Pancreas (tissue), 10 donors: Measurements from ENCODE around the gene DNTT. TPM values are rescaled to one million over a fixed set of nuclear protein-coding genes. Genes with fewer than 3 reads are reported as not detected.

Source experiments
- ATAC-seq, 4 donors: fragments of 200-7000 bp; cut with Tn5 transposase; one replicate each; pipeline versions ENCODE4 v1.8.0 to v1.9.1; 2020; ENCODE audit warnings: mild to moderate bottlenecking in 4 of 4, moderate library complexity in 4 of 4
- DNase-seq, 6 donors: peaks; one replicate each; pipeline ENCODE4 v3.0.0-alpha.2; 2020
- FAIRE-seq: peaks from 2 replicates; lab custom pipeline; 2012; peaks lifted over from hg19 to GRCh38; lab: Jason Lieb, UNC
- H3K27ac ChIP-seq, 4 donors: fragments of 200-600 bp; sonication (generic); 1 replicate in 3 of 4; 2 replicates in 1 of 4; pipeline versions ENCODE4 v1.5.0 to v1.8.0; 2020
- H3K27me3 ChIP-seq, 4 donors: fragments of 200-600 bp; one replicate each; pipeline ENCODE4 v1.8.0; 2021
- H3K36me3 ChIP-seq, 3 donors: fragments of 200-600 bp; sonication (generic) in 1 of 3; one replicate each; pipeline versions ENCODE4 v1.5.0 to v1.8.0; 2020 to 2021
- H3K4me1 ChIP-seq, 3 donors: fragments of 200-600 bp; one replicate each; pipeline ENCODE4 v1.8.0; 2021
- H3K4me3 ChIP-seq, 4 donors: fragments of 200-600 bp; sonication (generic) in 2 of 4; one replicate each; pipeline versions ENCODE4 v1.5.0 to v1.8.0; 2020 to 2021
- H3K9me3 ChIP-seq, 4 donors: fragments of 200-600 bp; one replicate each; pipeline ENCODE4 v1.8.0; 2021
- WGBS, 2 donors: extraction: QIAGEN DNeasy Blood & Tissue Kit; methylation state at CpG; one replicate each; pipeline ENCODE4 v1.1.7; 2013; 5-methylcytosine and 5-hydroxymethylcytosine counted together
- intact Hi-C, 3 donors: fragments of 100-400 bp; cut with DNase I; formaldehyde crosslinking; loops; one replicate each; pipeline versions ENCODE4 v1.11.1 to v1.14.2; 2022
- polyA plus RNA-seq, 2 donors: library from polyadenylated mRNA; stranded (reverse); fragments of 200-250 nt; gene quantifications; one replicate each; pipeline ENCODE4 v1.2.3, GENCODE V29; 2013
- total RNA-seq, 6 donors: library from RNA; stranded (reverse); fragmentation: NEBNext Ultra II Directional in 4 of 6; extraction: Animal tissue kit (Norgen Biotek cat#: 25700) in 4 of 6; gene quantifications; one replicate each; pipeline versions ENCODE4 v1.2.1 to v1.2.4, GENCODE V29; 2021 to 2023
- TF ChIP-seq, protein P1 (sequence below), 4 donors: fragments of 200-600 bp; sonication (generic) in 3 of 4; IDR thresholded peaks; one replicate each; pipeline versions ENCODE4 v1.5.0 to v1.8.0; 2021; ENCODE audit warnings: antibody characterized with exemption in 4 of 4
- donor health status: healthy with polysubstance abuse.
- donor health status: DM: no; HTN: no; CAD: no; lungs with moderate emphysema.
- donor health status: DM: no; HTN: no; CAD: no.
- donor health status: control.
- donor health status: control.
- donor health status: Bipolar disorder and iron deficiency.
- donor health status: DM: yes; HTN: yes; CAD: no.
- donor health status: DM: no; HTN: no; CAD: no.
- donor health status: DM: no; HTN: no; CAD: no.
- donor health status: DM: yes; HTN: yes; CAD: no.

The DNTT gene
- total and polyA plus RNA-seq, 8 donors = 0.12 TPM; not detected in 7

DNA sequence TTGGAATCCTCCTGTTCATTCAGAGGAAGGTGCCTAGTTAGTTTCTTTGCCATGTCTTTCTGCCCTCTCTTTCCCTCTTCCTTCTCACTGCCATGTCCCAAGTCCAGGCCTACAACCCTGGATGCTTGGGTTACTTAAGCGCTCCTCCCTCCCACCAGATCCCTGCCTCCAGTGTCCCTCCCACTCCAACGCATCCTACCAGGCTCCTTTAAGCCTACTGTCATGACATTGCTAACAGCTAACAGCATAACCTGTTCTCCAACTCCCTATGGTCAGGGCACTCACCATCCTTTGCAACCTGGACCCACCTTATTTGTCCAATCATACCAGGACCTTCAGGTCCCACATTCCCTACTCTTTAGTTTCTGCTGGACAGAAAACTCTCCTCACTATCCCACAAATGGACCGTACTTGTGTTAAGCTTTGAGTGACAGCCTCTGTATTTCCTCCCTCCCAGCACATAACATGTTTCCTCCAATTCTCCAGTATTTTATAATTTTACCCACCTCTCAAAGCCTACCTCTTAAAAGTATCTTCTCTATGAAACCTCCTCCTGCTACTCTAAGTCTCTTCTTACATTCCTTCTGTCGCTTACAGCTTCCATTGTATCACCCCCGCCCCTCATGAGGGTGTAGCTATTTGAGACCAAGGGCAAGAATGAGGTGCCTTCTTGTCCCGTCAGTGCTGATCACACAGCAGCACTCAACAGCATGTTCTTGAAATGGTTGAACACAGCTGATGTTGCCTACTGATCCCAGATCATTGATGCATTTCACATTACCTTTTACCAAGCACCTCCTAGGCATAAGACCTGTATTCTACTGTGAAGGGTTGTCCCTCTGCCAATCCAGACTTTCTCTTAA lies 34.6 kb upstream of the DNTT start:
- WGBS, 2 donors = 47 to 48% methylated on average over 6 of the region's 6 CpGs
- Histone ChIP-seq H3K4me1 (peaks cover 27 to 43% (median 42%) of the 10 kb centered on the region in 3 donors), H3K27ac (peak overlapping the region in 3 of 4 donors; percentile 25 to 95 (median 84)), H3K36me3 (no peaks in the 10 kb centered on the region), H3K27me3 (no peaks in the 10 kb centered on the region), H3K9me3 (no peaks in the 10 kb centered on the region), H3K4me3 (peak overlapping the region in 3 of 4 donors; percentile 29 to 45 (median 39))
- ATAC-seq (peak in 2 of 4 donors; percentile 2 to 3), FAIRE-seq (no peak), DNase-seq (no peak)
- TF ChIP-seq, protein P1, sequence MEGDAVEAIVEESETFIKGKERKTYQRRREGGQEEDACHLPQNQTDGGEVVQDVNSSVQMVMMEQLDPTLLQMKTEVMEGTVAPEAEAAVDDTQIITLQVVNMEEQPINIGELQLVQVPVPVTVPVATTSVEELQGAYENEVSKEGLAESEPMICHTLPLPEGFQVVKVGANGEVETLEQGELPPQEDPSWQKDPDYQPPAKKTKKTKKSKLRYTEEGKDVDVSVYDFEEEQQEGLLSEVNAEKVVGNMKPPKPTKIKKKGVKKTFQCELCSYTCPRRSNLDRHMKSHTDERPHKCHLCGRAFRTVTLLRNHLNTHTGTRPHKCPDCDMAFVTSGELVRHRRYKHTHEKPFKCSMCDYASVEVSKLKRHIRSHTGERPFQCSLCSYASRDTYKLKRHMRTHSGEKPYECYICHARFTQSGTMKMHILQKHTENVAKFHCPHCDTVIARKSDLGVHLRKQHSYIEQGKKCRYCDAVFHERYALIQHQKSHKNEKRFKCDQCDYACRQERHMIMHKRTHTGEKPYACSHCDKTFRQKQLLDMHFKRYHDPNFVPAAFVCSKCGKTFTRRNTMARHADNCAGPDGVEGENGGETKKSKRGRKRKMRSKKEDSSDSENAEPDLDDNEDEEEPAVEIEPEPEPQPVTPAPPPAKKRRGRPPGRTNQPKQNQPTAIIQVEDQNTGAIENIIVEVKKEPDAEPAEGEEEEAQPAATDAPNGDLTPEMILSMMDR (IDR thresholded peaks at IDR 0.05) = no peak
- intact Hi-C loops = no loop called here

DNA sequence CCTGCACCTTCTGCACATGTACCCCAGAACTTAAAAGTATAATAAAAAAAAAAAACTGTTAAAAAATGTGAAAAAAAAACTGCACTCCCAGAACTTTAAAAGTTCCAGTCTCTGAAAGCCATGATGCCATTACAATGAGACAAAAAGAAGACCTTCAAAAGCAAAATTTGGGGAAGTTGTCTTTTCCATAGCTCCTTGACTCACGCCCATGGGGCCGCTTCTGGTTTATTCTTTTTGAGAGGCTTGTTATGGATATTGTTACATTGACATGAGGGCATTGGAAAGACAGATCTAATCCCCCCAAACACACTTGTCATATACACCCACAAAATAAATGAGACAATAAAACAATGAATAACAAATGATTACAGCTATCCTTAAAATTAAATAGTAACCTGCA lies 33.7 kb upstream of the DNTT start:
- FAIRE-seq = no peak
- WGBS, 2 donors = 24 to 30% methylated on average over 2 of the region's 2 CpGs
- ATAC-seq = peak in 2 of 4 donors; percentile 5 to 7
- TF ChIP-seq, protein P1 (IDR thresholded peaks at IDR 0.05) = no peak
- Histone ChIP-seq H3K4me1 (peaks cover 33 to 45% (median 42%) of the 10 kb centered on the region in 3 donors), H3K27ac (peak overlapping the region; percentile 53 to 95 (median 76)), H3K36me3 (no peaks in the 10 kb centered on the region), H3K4me3 (peak overlapping the region; percentile 5 to 45 (median 34)), H3K27me3 (no peaks in the 10 kb centered on the region), H3K9me3 (no peaks in the 10 kb centered on the region)
- no peak for DNase-seq
- intact Hi-C loops = no loop called here

DNA sequence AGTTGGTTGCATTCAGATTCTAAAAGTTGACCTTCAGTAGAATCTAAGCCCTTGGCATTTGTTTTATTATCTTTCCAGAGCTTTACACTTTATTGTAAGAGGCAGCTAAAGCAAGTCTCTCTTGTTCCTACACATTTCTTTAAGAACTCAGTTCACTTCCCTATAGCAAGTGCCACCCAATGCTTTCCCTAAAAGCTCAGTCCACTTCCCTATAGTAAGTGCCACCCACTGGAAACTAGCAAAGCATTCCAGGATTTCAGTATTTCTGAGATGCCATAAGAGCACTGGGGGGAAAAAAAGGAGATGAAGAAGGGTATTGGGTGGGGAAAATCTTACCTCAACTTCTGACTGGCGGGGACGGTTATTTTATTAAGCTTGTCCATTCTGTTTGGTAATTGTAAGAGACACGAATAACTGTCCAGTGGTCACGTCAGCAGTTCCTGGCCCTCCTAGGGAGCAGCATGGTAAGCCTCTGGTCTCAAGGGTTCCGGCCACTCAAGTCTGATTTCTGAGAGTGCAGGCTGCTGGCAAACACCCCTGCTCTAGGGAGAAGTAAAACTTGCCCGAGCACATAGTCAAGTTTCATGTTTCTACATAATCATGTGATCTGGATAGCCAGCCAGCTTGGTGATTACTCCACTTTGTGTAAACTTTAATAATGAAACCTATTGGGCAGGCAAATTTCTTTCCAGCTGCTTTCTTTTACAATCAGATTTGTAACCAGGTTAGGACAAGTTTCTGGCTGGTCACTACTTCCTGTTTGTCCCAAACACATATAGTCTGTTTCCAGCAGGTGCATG lies 33.0 kb upstream of the DNTT start, which contains the start of gene BLNK:
TSS of gene BLNK (minus strand) at position 554 of the 800 bp plus-strand sequence. CDS start at position 383, 171 bp downstream.
- no peaks in the 10 kb centered on the region for H3K27me3 ChIP-seq
- FAIRE-seq (peak; percentile 83), DNase-seq (peak; percentile 70 to 91 (median 80)), ATAC-seq (peak; percentile 85 to 95 (median 92))
- no peaks in the 10 kb centered on the region for H3K9me3 ChIP-seq
- TF ChIP-seq, protein P1 (IDR thresholded peaks at IDR 0.05) = no peak
- no peaks in the 10 kb centered on the region for H3K36me3 ChIP-seq
- H3K4me1 ChIP-seq = peaks cover 35 to 49% (median 44%) of the 10 kb centered on the region in 3 donors
- peak within 1 kb of the TSS; percentile 53 to 95 (median 76) for H3K27ac ChIP-seq
- 8 to 10% methylated on average over 6 of the region's 6 CpGs for WGBS, 2 donors
- intact Hi-C loops = no loop called here
- H3K4me3 ChIP-seq = peak within 1 kb of the TSS; percentile 5 to 45 (median 34)

DNA sequence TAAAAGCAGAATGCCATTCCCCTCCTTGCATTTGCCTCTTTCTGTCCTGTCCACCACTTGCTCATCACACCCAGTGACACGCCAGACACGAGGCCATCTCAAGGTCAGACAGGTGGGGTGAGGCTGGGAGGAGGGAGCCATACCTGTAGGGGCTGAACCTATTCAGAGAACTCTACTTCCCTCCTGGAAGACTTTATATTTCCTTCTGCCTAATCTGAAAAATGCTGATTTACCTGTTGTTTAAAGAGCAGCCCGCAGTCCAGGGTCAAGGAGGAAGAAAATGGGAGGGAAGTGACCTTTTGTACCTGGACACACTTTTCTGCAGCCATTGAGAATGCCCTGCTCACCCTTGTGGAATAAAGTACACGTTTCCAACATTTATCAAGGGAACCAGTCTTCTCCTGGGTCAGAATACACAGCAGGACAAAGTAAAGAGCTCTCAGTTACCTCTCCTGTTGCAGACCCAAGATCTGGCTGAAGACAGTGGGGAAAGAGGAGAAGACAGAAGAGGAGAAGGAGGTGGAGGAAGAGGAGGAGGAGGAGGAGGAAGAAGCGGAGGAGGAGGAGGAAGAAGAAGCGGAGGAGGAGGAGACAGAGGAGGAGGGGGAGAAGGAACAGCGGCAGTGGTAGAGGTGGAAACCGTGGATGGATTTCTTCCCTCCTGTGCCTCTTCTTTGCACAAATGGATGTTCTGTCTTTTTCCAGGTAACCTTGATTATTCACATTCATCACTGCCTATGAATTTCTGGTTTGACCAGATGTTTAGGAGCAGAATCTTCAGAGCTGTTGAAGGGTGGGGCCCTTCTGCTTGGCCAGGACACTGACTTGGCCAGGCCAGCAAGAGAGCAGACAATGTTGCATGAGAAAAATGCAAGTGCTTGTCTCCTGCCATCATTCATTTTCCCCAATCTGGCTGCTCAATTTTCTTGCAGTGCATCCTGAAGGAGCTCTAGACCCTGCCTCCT lies 31.6 kb upstream of the DNTT start:
- FAIRE-seq (no peak), DNase-seq (no peak), ATAC-seq (peak in 2 of 4 donors; percentile 2)
- Histone ChIP-seq H3K9me3 (no peaks in the 10 kb centered on the region), H3K36me3 (no peaks in the 10 kb centered on the region), H3K27ac (peak overlapping the region; percentile 53 to 95 (median 76)), H3K4me3 (peak overlapping the region in 1 of 4 donors; percentile 16), H3K4me1 (peaks cover 32 to 40% (median 35%) of the 10 kb centered on the region in 3 donors), H3K27me3 (no peaks in the 10 kb centered on the region)
- WGBS, 2 donors = 49% methylated on average over 8 of the region's 8 CpGs
- intact Hi-C loops = no loop called here
- TF ChIP-seq, protein P1 (IDR thresholded peaks at IDR 0.05) = no peak
